ENCODE data around the gene PHEX.
"Not testable (repeated sequence)": the region's sequence is repeated elsewhere in the genome, so short reads cannot be mapped to it uniquely, and the experiment has no call there.

Gene PHEX

DNA sequence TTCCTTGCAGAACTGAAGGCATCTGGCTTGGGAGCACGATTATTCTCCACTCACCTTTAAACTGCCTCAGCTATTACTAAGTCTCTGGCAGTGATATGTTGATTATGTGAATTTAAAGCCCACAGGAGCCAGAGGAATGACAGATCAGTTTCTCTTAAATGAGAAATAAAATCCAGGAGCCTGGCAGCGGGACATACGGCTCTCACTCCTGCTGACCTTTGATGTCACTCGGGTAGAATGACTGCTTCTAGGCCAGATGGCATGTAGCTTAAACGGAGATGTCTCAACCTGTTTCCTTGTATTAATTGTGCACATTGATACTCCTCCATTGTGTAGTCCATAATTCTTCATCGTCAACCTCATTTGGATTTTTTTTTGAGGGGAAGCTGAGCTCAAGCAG, 236.6 kb downstream of the PHEX start:
- no peak for DNase-seq

DNA sequence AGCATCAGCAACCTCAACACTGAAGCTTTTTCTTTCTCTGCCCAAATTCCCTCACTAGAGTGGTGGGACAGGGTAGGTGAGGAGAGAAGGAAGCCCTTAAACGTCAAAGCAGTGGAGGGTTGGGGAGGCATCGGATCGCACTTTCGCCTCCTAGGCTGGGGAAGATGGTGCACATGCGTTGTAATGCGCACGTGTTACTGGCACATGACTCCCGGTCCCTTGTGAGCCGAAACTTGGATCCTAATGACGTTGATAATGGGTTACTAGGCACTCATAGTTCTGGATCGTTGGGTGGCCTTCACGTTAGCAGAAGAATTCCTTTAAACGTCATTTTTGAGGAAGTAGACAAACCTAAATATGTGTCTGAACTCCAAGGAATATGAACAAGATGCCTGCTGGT, 240.5 kb downstream of the PHEX start, which contains the start of gene CBLL2:
TSS of gene CBLL2 (plus strand) at position 301 of the 400 bp plus-strand sequence. CDS start at position 380, 79 bp downstream.
- no peak for DNase-seq

- no peak for DNase-seq
Observed at GRCh38 chrX:22273714-22274317, 241.7 kb downstream of the PHEX start.

- no peak for DNase-seq
Observed at GRCh38 chrX:22276781-22277180, 244.7 kb downstream of the PHEX start.

- no peak for DNase-seq
Observed at GRCh38 chrX:22278375-22278774, 246.2 kb downstream of the PHEX start.

DNA sequence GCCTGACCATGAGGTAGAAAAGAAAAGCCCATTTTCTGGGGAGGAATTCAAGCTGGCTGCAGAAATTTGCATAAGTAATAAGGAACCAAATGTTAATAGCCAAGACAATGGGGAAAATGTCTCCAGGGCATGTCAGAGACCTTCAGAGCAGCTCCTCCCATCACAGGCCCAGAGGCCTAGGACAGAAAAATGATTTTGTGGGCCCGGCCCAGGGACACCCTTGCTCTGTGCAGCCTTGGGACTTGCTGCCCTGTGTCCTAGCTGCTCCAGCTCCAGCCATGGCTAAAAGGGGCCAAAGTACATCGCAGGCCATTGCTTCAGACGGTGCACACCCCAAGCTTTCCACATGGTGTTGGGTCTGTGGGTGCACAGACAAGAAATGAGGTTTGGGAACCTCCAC, 257.1 kb downstream of the PHEX start:
- DNase-seq, result not testable (repeated sequence)

- no peak for DNase-seq
Observed at GRCh38 chrX:22296871-22297270, 264.7 kb downstream of the PHEX start.

DNA sequence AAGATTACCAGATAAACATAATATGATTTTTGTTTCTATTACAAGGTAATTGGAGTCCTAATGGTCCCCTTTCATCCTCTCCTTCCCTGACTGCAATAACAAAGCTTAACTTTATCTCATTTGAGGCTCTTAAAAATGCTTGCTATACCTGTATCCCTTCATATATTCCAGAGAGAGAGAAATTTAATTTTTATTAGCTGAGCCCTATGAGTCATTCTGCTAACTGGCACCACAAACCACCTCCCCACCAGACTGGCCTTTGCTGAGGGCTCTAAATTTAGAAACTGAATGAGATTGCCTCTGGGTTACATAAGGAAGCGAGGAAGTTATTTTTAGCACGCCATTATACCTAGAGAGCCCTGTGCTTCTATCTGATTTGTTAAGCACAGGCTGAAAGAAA, 268.0 kb downstream of the PHEX start:
- no peak for DNase-seq

Measured in activated naive CD4-positive, alpha-beta T cell treated with anti-CD3 and anti-CD28 coated beads, Interleukin-2, amount 50 U/mL, for 16 hours (primary cell).